HG02642 (cell line): ENCODE measurements around the gene C12orf42.

ENCODE experiments used
- ATAC-seq: cut with Tn5 transposase; IDR thresholded peaks from one replicate; pipeline ENCODE4 v1.9.1; 2021; ENCODE audit warnings: mild to moderate bottlenecking; ENCODE audit not compliant: unreplicated experiment, poor library complexity

C12orf42 gene

DNA sequence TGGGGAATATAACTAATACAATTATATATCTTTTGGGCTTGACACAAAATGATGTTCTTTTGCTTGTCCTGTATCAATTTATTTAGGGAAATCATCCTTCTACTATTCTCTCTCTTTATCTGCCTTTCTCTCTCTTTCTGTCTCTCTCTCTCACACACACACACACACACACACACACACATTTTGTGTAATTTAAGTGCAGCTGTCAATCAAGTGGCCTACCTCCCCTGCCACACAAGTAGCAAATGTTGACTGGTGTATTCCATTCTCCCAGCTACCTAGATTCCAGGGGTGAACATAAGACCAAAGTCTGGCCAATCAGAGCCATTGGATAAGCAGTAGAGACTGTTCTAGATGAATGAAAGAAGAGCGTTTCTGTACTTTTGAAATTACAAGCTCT lies 127.6 kb downstream of the C12orf42 start:
- ATAC-seq = no peak

DNA sequence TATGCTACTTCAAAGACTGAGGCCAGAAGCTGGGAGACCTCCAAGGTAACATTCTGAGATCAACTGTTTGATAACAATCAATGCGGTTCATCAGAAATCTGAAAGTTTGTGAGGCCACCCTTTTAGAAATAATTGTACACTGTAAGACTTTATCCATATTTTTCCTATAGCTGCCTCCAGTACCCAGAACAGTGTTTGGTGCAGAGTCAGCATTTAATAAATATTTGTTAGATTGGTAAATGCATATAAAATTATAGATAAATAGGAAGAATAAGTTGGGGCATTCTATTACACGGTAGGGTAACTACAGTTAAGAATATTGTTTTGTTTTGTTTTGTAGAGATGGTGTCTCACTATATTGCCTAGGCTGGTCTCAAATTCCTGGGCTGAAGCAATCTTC lies 141.4 kb downstream of the C12orf42 start:
- ATAC-seq = no peak

DNA sequence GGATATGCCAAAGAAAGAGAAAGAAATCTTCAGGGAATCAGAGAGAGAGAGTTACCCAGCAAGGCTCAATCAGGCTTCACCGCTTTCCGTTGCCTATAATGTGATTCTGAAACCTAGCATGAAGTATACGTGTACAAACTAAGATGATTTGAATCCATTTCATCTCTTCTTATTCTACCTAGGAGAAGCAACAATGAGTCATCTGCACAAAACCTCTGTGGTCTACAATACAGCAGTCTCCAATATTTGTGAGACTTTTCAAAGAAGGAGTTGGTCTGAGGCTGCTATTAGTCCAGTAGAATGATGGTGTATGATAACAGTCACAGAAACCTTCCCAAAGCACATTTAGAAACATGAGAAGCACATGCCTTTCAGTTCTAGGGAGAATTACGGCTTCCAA lies 141.9 kb downstream of the C12orf42 start:
- ATAC-seq = no peak

DNA sequence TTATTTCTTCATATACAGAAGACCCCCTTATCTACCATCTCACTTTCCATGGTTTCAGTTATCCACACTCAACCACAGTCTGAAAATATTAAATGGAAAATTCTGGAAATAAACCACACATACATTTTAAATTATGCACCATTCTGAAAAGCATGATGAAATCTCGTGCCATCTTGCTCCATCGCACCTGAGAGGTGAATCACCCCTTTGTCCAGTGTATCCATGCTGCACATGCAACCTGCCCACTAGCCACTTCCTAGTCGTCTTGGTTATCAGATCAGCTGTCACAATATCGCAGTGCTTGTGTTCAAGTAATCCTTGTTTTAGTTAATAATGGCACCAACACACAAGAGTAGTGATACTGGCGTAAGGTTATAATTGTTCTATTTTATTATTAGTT lies 145.7 kb downstream of the C12orf42 start:
- ATAC-seq = no peak

DNA sequence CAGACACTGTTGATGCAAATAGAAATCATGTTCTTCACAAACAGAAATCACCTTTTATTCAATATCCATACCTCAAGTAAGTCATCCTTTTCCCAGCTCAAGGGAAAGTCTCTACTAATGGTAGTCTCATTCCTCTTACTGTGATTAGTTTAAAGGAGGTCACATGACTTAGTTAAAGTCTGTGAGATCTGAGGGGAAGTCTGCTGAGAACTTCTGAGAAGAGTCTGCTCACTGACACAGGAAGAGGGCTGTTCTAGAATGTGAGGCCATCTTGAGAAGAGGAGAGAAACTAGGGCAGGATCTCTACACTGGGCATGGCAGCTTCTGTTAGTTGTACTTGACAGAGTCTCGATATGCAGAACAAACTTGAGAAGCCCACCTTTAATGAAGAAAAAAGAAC lies 146.8 kb downstream of the C12orf42 start:
- ATAC-seq = no peak

DNA sequence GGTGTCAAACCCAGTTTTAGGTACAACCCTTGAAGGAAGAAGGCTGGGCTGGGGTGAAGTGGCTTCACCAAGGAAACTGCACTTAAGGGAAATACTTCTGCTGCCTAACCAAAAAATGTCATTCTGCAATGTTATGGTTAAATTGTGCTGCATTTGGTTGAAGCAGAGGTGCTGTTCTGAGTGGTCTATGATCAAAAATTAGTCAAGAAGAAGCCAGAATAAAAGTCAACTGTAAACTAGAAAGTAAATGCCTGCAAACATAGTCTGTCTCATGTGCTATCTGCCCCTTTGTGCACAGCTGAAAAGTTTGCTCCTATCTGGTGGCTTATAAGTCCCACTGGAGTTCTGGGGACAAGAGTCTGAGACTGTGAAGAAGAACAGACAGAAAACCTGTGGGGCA lies 158.8 kb downstream of the C12orf42 start:
- ATAC-seq = no peak

DNA sequence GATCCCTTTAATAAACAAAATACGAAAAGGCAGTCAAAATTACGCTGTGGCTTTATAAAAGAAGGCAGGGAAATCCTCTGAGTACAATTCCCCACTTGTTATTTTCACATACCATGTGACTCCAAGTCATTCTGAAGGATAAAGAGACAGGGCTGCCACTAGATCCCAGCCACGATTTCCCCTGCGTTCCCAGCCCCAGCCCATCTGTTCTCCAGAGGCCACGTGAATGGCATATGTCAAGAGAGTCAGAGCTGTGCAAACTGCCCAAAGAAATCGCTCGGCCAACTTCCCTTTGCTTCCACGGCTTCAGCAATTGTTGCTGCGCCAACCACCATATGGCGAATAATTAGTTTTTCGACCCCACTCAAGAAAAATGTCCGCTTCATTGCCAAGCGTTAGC lies 161.3 kb downstream of the C12orf42 start:
- ATAC-seq = no peak

DNA sequence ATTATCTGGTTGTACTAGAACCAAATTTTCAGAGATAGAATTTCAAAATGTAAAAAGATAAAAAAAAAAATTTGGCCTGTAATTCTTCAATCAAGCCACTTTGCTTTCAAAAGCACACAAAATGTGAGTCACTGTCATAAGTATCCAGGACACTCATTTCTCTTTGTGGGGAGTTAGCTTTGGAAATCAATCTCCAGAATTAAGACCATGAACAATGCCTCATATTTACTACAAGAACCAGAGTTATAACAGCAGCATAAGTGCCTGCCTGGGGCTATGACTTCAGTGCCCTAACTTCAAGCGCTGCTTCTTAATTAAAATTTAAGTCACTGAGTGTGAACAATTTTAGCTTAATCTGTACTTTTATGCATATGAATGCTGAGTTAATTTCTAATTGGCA lies 162.1 kb downstream of the C12orf42 start:
- no peak for ATAC-seq

DNA sequence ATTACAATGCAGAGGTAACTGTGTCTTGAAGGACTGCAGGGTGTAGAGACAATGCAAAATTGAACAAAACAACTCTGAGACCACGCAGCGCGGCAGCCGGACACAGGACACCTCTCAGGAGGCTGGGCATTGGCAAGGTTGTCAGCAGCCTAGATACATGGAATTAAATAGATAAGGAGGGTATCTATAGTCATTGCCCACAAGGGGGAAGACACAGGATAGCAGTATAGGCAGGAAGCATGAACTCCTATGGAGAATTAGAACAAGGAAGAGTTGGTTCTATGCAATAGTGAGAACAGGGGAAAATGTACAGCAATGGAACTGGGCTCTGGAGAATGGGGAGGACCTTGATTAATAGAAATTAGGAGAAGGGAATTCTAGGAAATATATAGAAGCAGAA lies 164.1 kb downstream of the C12orf42 start:
- no peak for ATAC-seq

DNA sequence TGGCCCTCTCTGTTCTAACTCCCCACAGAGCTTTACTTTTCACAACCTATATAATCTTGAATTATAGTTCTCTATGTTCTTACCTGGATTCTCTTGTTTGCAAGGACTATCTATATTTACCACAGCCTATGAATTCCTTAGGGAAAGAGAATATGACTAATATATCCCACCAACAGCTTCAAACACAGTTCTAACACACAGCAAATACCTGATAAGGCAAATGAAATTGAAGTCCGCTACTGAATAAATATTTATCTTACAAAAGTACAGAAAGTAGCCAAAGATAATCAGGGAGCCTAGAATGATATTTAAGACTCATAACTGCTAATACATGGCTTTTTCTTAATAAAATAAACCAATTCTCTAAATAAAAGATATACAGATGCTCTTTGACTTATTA lies 165.1 kb downstream of the C12orf42 start:
- ATAC-seq = no peak

DNA sequence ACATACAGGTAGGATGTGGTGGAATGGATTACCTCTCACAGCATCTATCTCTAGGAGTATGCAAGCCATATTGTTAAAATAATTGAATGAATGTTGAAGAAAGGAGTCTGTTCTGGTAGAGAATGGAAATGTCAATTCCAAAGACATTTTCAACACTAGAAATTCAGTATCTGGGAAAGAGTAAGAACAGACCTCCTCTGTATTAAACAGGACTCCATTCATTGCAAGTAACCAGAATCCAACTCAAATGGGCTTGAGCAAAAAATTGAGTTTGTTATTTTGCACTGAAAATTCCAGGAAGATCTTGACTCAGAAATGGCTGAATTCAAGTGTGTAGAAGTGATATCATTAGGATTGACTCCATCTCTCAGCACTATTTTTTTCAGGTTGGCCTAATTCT lies 168.1 kb downstream of the C12orf42 start:
- no peak for ATAC-seq

DNA sequence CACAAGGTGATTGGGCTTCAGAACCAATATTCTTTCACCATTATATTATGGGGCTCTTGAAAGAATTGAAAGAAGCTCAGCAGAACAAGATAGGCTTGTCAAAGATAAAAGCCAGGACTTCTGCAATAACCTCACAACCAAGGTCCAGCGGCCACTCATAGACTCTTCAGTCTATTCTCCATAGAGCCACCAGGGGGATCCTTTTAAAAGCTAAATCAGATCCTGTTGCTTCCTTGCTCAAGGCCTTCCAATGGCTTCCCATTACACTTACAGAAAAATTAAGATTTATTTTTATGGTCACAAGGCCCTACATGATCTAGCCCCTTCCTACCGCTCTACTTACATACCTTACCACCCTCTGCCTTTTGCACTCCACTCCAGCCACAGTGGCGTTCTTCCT lies 169.6 kb downstream of the C12orf42 start:
- no peak for ATAC-seq

DNA sequence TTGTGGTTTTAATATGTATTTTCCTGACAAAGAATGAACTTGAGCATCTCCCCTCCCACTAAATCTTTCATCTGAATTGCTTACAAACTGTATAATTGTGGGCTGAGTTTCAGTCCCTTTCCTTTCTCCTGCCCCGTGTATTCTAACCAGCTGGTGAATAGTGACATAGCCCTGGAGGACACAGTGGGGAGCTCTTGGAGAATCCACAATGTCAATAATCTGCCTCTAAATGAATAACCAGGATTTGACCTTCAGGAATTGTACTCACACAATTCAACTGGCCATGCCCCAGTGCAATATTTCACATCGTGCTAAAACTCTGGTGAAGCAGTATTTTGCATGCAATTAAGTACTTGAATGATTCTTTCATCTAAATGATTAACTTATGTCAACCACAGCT lies 177.2 kb downstream of the C12orf42 start:
- ATAC-seq = no peak

DNA sequence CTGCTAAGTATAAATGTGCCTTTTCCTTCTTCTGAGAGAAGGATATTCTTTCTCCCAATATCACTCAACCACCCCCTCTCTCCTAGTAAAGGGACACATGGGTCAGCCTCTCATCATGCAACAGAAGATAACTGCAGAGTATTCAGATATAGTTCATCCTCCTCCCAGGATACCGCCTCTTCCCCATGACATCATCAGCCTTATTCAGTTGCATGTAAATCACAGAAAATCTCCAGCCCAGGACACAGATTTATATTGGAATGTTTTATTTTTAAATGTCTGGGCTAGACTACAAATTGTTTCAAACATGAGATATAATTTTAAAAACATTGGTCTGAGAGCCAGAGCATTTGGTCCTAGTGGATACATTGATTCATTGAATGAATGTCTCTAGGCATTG lies 178.5 kb downstream of the C12orf42 start:
- no peak for ATAC-seq

DNA sequence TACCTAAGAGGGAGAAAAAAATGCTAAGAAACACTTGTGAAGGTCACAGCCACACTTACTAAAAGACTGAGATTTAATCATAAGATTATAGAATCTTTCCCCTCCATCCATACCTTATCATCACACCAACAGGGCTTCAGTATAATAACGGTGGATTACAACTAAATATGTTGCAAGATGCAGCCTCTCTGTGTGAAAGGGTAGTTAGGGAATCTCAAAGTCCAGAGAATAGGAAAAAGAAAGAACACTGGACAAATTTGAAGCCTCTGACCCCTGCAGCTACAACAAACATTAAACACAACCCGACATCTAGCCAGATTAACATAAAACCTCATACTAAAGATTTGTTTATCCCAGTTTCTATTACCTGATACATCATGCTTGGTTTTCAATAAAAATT lies 181.0 kb downstream of the C12orf42 start:
- ATAC-seq = no peak

DNA sequence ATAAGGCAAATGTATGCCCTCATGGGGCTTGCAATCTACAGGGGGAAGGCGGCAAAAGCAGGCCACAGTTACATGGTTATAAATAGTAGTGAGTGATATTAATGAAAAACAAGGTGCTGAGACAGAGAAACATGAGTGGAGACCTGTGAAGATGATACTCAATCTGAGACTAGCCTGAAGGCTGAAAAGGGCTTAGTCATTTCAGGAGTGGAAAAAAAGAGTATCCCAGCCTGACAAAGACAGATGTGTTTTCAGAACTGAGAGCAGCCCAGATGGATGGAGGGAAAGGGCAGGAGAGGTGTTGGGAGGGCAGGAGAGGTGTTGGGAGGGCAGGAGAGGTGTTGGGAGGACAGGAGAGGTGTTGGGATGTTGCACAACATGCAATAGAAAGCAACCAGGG lies 181.9 kb downstream of the C12orf42 start:
- no peak for ATAC-seq

DNA sequence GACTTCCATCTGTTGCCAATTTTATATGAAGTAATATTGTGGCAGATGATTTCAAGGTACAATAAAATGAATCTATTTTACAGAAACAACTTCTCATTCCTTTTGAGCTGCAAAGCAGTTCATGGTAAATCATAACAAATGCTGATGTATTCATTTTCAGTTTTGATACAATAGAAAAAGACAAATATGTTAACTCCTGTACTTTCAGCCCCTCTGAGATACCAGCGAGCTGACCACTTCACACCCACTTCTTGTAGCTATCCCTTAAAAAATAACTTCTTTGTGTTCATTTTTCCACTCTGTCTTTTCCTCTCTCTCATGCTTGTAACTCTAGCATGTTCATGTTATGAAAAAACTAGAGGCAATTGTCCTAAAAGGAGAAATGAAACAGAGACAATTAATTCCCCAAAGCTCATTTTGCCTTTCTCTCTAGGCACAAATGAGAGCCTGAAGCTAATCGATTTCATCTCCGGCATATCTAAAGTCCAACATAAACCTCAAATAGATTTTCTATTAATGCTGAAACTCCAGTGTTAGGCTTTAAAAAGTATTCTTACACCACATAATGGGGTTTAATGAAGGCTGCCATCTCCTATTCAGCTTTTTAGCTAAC lies 182.9 kb downstream of the C12orf42 start:
- ATAC-seq = no peak

DNA sequence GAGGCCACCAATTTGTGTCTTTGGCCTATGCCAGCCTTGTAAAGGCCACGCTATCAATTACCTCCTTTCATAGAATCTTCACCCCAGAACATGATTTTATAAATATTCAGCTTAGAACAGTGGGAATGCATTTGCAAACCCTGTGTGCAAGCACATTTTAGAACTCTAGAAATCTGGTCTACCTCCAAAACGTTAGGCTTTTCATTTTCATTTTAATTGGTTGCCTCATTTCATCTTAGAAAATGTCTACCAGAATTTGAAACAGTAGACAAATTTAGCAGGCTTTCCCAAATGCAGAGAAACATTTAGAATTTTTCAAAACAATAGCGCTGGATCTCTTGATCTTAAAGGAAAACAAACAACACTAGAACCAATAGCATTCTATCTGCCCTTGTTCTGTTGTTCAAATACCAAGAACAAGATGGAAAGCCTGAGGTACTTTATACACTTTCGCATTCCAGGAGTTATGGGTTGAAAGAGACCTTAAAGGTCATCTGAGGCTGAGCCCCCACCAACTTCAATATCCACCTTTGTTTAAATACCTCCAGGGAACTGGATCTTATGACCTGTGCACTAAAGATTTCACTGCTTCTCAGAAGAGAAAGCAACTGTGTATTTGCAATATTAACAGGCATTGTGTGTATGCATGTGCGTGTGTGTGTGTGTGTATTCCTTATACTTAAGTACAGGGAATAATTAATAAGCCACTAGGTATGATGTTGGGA lies 185.1 kb downstream of the C12orf42 start:
- ATAC-seq = no peak

DNA sequence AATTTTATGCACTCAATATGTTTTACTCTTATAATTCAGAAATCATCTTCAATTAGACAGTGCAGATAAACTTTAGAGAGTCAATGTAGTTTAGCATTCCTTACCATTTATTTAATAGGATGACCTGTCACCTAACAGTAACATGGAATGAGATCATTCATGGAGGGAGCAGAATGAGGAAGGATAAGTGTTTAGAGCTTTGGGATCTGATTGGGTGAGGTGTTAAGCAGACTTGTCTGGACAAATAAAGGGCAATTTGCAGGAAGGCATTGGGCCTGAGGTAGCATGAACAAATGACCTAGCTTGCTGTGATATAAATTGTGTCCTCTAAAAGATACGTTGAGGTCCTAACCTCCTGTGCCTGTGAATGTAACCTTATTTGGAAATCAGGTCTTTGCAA lies 187.4 kb downstream of the C12orf42 start:
- no peak for ATAC-seq

DNA sequence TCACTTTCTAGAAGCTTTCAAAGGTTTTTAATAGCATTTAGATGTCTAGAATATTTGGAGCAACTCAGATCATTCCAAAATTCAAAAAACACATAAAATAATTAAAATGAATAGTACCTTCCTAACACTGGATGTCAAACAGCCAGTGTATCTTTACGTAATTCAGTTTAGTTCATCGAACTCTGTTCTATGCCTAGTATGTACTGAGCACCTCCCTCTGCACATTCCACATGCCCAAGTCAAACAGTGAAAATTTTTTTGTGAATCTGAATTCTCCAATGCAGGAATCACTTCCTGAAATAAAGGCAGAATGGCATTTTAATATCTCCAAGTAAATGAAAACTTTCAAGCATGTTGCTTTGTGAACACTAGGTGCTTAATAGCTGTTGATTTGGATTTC lies 192.3 kb downstream of the C12orf42 start:
- ATAC-seq = no peak

DNA sequence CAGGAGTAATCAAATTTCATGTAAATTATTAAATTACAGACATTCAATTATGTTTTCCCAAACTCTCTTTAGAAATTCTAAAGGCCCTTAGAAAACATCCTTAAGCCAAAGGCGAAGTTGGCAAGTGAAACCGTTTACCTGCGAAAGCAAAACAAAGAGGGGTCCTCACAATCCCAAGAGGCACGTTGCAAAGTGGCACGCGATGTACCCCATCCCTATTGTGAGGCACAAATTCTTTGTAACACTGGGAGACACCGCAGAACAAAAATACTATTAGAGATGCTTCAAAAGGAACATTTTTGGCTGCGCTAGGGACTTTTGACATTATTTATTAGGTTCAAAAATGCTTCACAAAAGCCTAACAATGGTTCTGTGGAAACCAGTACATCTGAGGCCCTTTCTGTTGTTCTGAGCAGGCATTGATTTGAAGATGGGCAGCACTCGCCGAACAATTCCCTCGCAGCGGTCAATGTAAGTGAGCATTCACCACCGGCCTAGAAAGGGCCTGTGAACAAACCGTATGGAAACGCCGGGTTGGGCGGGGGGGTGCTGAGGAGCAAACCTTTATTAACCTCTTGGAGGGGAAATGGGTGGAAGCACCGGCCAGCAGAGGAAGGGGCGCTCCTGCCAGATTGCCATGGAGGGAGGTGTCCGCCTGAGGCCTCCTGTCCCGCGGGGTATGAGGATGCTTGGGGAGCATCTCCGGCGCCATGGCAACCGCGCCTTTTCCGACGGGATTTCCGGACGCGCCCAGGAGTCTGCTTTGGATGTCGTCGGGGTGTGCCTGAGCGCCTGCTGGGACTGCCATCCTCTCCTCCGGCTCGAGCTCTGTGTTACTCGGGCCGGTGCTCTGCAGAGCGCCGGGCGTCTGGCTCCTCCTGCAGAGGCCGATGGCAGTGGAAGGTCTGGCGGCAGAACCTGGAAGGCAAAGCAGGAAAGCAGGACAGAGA lies 193.9 kb downstream of the C12orf42 start:
- no peak for ATAC-seq
